ENCODE measurements around the gene TSPAN14.

- TF ChIP-seq CTCF (IDR thresholded peaks at IDR 0.05) (no peak), EP300 (IDR thresholded peaks at IDR 0.05) (no peak), POLR2A (IDR thresholded peaks at IDR 0.05) (no peak)
Measured at GRCh38 chr10:80492848-80493521, 38.9 kb downstream of the TSPAN14 start.
